GM18868 (cell line): ENCODE data around the gene PDIA6.

Experiments
- ATAC-seq: cut with Tn5 transposase; IDR thresholded peaks from one replicate; pipeline ENCODE4 v1.9.1; 2021; ENCODE audit warnings: mild to moderate bottlenecking, moderate library complexity; ENCODE audit not compliant: unreplicated experiment

PDIA6 gene

GRCh38 chr2:10812362-10813162 is at the start of gene PDIA6:
PDIA6 (minus strand) TSS chr2:10812785; CDS start chr2:10812696, 89 bp downstream.
- peak; percentile 88 for ATAC-seq

- no peak for ATAC-seq
These were observed 49.7 kb upstream of the PDIA6 start for GRCh38 chr2:10862330-10862729.

GRCh38 chr2:10861765-10862164 is 49.2 kb upstream of the PDIA6 start:
- no peak for ATAC-seq

- no peak for ATAC-seq
These were observed 48.3 kb upstream of the PDIA6 start for GRCh38 chr2:10860814-10861325.

- ATAC-seq: no peak
These were observed 47.7 kb upstream of the PDIA6 start for GRCh38 chr2:10860081-10860813.

- no peak for ATAC-seq
These were observed 46.7 kb upstream of the PDIA6 start for GRCh38 chr2:10859278-10859677.

GRCh38 chr2:10848541-10848940 is 36.0 kb upstream of the PDIA6 start:
- no peak for ATAC-seq

- ATAC-seq: no peak
These were observed 34.4 kb upstream of the PDIA6 start for GRCh38 chr2:10847008-10847407.

GRCh38 chr2:10846110-10846861 is 33.7 kb upstream of the PDIA6 start:
- ATAC-seq: no peak

- ATAC-seq: no peak
These were observed 33.1 kb upstream of the PDIA6 start for GRCh38 chr2:10845640-10846039.

- no peak for ATAC-seq
These were observed 31.5 kb upstream of the PDIA6 start for GRCh38 chr2:10844097-10844496.

- ATAC-seq: no peak
These were observed 29.9 kb upstream of the PDIA6 start for GRCh38 chr2:10842506-10842905.

- ATAC-seq: no peak
These were observed 29.1 kb upstream of the PDIA6 start for GRCh38 chr2:10841547-10842219.

- ATAC-seq: no peak
These were observed 27.2 kb upstream of the PDIA6 start for GRCh38 chr2:10839813-10840212.

GRCh38 chr2:10838734-10839133 is 26.1 kb upstream of the PDIA6 start:
- ATAC-seq: no peak

GRCh38 chr2:10837298-10838266 is 25.0 kb upstream of the PDIA6 start:
- ATAC-seq: no peak

GRCh38 chr2:10835052-10835970 is 22.7 kb upstream of the PDIA6 start:
- peak; percentile 67 for ATAC-seq

GRCh38 chr2:10834068-10834655 is 21.6 kb upstream of the PDIA6 start:
- no peak for ATAC-seq
